WERI-Rb-1 (cell line): ENCODE data around the gene PEPD.

Experiments used
- DNase-seq: peaks from one replicate; pipeline ENCODE4 v3.0.0-alpha.2; 2020
- H3K27ac ChIP-seq: fragments of 250-450 bp; sonication (Bioruptor Pico); 2 replicates; pipeline ENCODE4 v1.5.1; 2020; ENCODE audit warnings: mild to moderate bottlenecking, moderate library complexity
- H3K27me3 ChIP-seq: fragments of 250-450 bp; sonication (Bioruptor Pico); 2 replicates; pipeline ENCODE4 v1.5.1; 2021; ENCODE audit warnings: mild to moderate bottlenecking, low read depth, moderate library complexity; ENCODE audit not compliant: insufficient read depth, severe bottlenecking
- H3K36me3 ChIP-seq: fragments of 250-450 bp; sonication (Bioruptor Pico); 2 replicates; pipeline ENCODE4 v1.5.1; 2020; ENCODE audit warnings: mild to moderate bottlenecking, moderate library complexity
- H3K4me3 ChIP-seq: 2 replicates; pipeline ENCODE4 v1.5.1; 2011; ENCODE audit warnings: low read depth, mild to moderate bottlenecking, control low read depth, low read length
- H3K9me3 ChIP-seq: fragments of 250-450 bp; sonication (Bioruptor Pico); 2 replicates; pipeline ENCODE4 v1.5.1; 2021; ENCODE audit warnings: mild to moderate bottlenecking, moderate library complexity; ENCODE audit not compliant: severe bottlenecking
- CTCF ChIP-seq: IDR thresholded peaks from 2 replicates; pipeline ENCODE4 v1.5.1; 2011; ENCODE audit warnings: low read depth, mild to moderate bottlenecking, control low read depth, inconsistent platforms, low read length

PEPD gene

GRCh38 chr19:33390101-33390907 lies 131.3 kb downstream of the PEPD start:
- no peaks in the 10 kb centered on the region for H3K27me3 ChIP-seq
- no peak for TF ChIP-seq CTCF
- no peaks in the 10 kb centered on the region for H3K9me3 ChIP-seq
- H3K4me3 ChIP-seq, result no peak overlapping the region
- no peak for DNase-seq
- H3K27ac ChIP-seq, result no peak overlapping the region
- peaks cover 10% of the 10 kb centered on the region for H3K36me3 ChIP-seq

- no peak for TF ChIP-seq CTCF
Observed at GRCh38 chr19:33389421-33390100, 132.0 kb downstream of the PEPD start.

GRCh38 chr19:33388725-33389420 lies 132.7 kb downstream of the PEPD start:
- no peak overlapping the region for H3K27ac ChIP-seq

More at GRCh38 chr19:33389421-33390100, 132.0 kb downstream of the PEPD start:
- no peak overlapping the region for H3K4me3 ChIP-seq
- H3K9me3 ChIP-seq, result no peaks in the 10 kb centered on the region
- no peak for DNase-seq
- H3K27me3 ChIP-seq, result no peaks in the 10 kb centered on the region
- peaks cover 10% of the 10 kb centered on the region for H3K36me3 ChIP-seq
- no peak overlapping the region for H3K27ac ChIP-seq

GRCh38 chr19:33388231-33388724 lies 133.3 kb downstream of the PEPD start:
- no peak overlapping the region for H3K27ac ChIP-seq
- peaks cover 18% of the 10 kb centered on the region for H3K36me3 ChIP-seq
- H3K9me3 ChIP-seq, result no peaks in the 10 kb centered on the region
- no peak for DNase-seq
- no peaks in the 10 kb centered on the region for H3K27me3 ChIP-seq
- no peak overlapping the region for H3K4me3 ChIP-seq
- TF ChIP-seq CTCF, result no peak

More at GRCh38 chr19:33388725-33389420, 132.7 kb downstream of the PEPD start:
- H3K9me3 ChIP-seq, result no peaks in the 10 kb centered on the region
- no peak overlapping the region for H3K4me3 ChIP-seq
- no peak for DNase-seq
- peaks cover 12% of the 10 kb centered on the region for H3K36me3 ChIP-seq
- TF ChIP-seq CTCF, result no peak
- no peaks in the 10 kb centered on the region for H3K27me3 ChIP-seq

- H3K27me3 ChIP-seq, result no peaks in the 10 kb centered on the region
- H3K4me3 ChIP-seq, result no peak overlapping the region
- TF ChIP-seq CTCF, result no peak
- peaks cover 18% of the 10 kb centered on the region for H3K36me3 ChIP-seq
- DNase-seq, result no peak
- H3K27ac ChIP-seq, result no peak overlapping the region
- H3K9me3 ChIP-seq, result no peaks in the 10 kb centered on the region
Observed at GRCh38 chr19:33387351-33388230, 134.0 kb downstream of the PEPD start.
